Activated T-helper 2 cell treated with anti-CD3 and anti-CD28 coated beads, Interferon-gamma antibody, Interleukin-2, Interleukin-4, amounts not matched to agents 10 μg/mL and 5 μg/mL and 100 μg/mL, durations not matched to agents 14 hours and 24 hours and 36 hours (primary cell): ENCODE results near the gene PTPRD. TPM values are rescaled to one million over a fixed set of nuclear protein-coding genes. Genes with fewer than 3 reads are reported as not detected.

Source experiments
- DNase-seq: peaks from one replicate; pipeline ENCODE4 v3.0.0; 2021; ENCODE audit warnings: low spot score
- H3K27ac Mint-ChIP-seq: one replicate; pipeline ENCODE4 v1.8.0; 2021; ENCODE audit warnings: mixed read lengths
- H3K27me3 Mint-ChIP-seq: one replicate; pipeline ENCODE4 v1.8.0; 2021; ENCODE audit warnings: low read depth, mixed read lengths
- H3K36me3 Mint-ChIP-seq: one replicate; pipeline ENCODE4 v1.8.0; 2021; ENCODE audit warnings: low read depth, mixed read lengths
- H3K4me1 Mint-ChIP-seq: one replicate; pipeline ENCODE4 v1.8.0; 2021; ENCODE audit warnings: low read depth, mixed read lengths
- H3K4me3 Mint-ChIP-seq: one replicate; pipeline ENCODE4 v1.8.0; 2021; ENCODE audit warnings: low read depth, mild to moderate bottlenecking, moderate library complexity, mixed read lengths
- H3K9me3 Mint-ChIP-seq: one replicate; pipeline ENCODE4 v1.8.0; 2021; ENCODE audit warnings: mixed read lengths
- intact Hi-C: fragments of 100-400 bp; cut with micrococcal nuclease; formaldehyde crosslinking; loops from one replicate; pipeline ENCODE4 v1.15.1; 2023
- total RNA-seq: library from RNA; stranded (reverse); gene quantifications from 2 replicates; pipeline ENCODE4 v1.2.3, GENCODE V29; 2022

PTPRD gene
- total RNA-seq, 1 donor from 2014 or later = 1.5 TPM

GRCh38 chr9:10251490-10251889 is 361.3 kb downstream of the PTPRD start:
- intact Hi-C loops = no loop called here
- H3K4me1 Mint-ChIP-seq = no peaks in the 10 kb centered on the region
- no peak for DNase-seq
- peaks cover 8% of the 10 kb centered on the region for H3K9me3 Mint-ChIP-seq
- H3K4me3 Mint-ChIP-seq = no peak overlapping the region
- no peak overlapping the region for H3K27ac Mint-ChIP-seq
- no peaks in the 10 kb centered on the region for H3K36me3 Mint-ChIP-seq
- H3K27me3 Mint-ChIP-seq = no peaks in the 10 kb centered on the region

DNA sequence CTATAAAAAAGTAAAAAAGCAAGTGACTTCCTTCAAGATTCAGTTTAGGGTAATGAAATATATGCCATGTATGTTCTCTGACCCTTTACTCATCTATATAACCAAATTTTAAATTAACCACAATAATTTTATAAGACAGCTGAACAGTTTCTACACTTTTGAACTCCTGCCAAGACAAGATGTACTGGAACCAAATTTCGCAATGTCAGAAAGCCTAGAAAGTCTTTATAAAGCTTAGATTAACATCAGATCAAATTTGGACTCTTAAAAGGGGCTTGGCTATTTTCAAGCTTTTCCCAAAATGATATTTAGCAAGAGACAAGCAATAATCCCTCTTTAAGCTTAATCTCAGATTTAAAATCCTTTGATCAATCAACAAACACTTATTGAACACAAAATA is 362.6 kb downstream of the PTPRD start:
- H3K9me3 Mint-ChIP-seq = peaks cover 13% of the 10 kb centered on the region
- no peak for DNase-seq
- no peaks in the 10 kb centered on the region for H3K4me1 Mint-ChIP-seq
- intact Hi-C loops = no loop called here
- no peak overlapping the region for H3K4me3 Mint-ChIP-seq
- H3K27ac Mint-ChIP-seq = no peak overlapping the region
- H3K36me3 Mint-ChIP-seq = no peaks in the 10 kb centered on the region
- H3K27me3 Mint-ChIP-seq = no peaks in the 10 kb centered on the region

DNA sequence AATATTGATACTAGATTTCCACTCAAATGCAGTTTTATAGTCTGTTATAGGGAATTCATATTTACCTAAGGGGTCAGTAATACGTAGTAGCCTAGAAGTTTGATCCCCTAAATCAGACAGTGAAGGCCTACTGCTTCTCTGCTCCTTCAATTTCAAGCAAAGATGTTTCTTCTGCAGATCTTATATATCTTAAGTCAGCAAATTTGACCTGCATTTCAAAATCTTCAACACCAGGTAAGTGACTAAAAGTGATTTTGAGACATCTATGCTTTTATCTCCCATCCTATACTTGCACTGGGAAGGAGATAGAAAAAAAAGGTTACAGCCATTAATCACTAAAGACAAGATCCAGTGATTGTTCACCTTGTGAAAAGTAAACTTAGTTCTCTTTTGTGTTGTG is 363.9 kb downstream of the PTPRD start:
- H3K9me3 Mint-ChIP-seq = peaks cover 14% of the 10 kb centered on the region
- intact Hi-C loops = no loop called here
- no peak overlapping the region for H3K27ac Mint-ChIP-seq
- H3K36me3 Mint-ChIP-seq = no peaks in the 10 kb centered on the region
- no peak overlapping the region for H3K4me3 Mint-ChIP-seq
- DNase-seq = no peak
- no peaks in the 10 kb centered on the region for H3K27me3 Mint-ChIP-seq
- H3K4me1 Mint-ChIP-seq = no peaks in the 10 kb centered on the region

GRCh38 chr9:10242255-10242654 is 370.5 kb downstream of the PTPRD start:
- no peaks in the 10 kb centered on the region for H3K27me3 Mint-ChIP-seq
- H3K4me1 Mint-ChIP-seq = no peaks in the 10 kb centered on the region
- H3K4me3 Mint-ChIP-seq = no peak overlapping the region
- DNase-seq = no peak
- H3K27ac Mint-ChIP-seq = no peak overlapping the region
- H3K9me3 Mint-ChIP-seq = peaks cover 14% of the 10 kb centered on the region
- no peaks in the 10 kb centered on the region for H3K36me3 Mint-ChIP-seq
- intact Hi-C loops = no loop called here

DNA sequence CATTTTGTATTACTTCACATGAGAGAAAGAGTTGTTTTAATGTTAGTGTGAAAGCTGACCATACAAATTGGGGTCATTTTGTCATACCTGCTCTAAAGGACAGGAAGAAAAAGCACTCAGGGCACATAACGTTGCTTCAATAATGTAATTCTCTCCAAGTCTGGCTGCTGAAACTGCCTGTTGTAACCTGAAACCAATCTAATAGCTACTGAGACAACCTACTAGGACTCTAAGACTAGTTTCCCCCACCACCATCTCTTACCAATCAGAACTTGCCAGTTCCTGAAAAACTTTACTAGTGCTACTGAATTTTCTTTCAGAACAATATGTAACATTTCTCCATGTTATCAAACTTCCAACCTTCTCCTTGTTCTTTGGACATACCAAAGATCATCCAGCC is 374.7 kb downstream of the PTPRD start:
- Mint-ChIP-seq H3K36me3 (no peaks in the 10 kb centered on the region), H3K4me1 (no peaks in the 10 kb centered on the region), H3K27me3 (no peaks in the 10 kb centered on the region), H3K27ac (no peak overlapping the region), H3K4me3 (no peak overlapping the region), H3K9me3 (no peaks in the 10 kb centered on the region)
- intact Hi-C loops = no loop called here
- no peak for DNase-seq

- no peak overlapping the region for H3K27ac Mint-ChIP-seq
- H3K36me3 Mint-ChIP-seq = no peaks in the 10 kb centered on the region
- DNase-seq = no peak
- H3K4me1 Mint-ChIP-seq = no peaks in the 10 kb centered on the region
- no peaks in the 10 kb centered on the region for H3K9me3 Mint-ChIP-seq
- no peaks in the 10 kb centered on the region for H3K27me3 Mint-ChIP-seq
- no peak overlapping the region for H3K4me3 Mint-ChIP-seq
- intact Hi-C loops = no loop called here
Observed at GRCh38 chr9:10237584-10237983, 375.2 kb downstream of the PTPRD start.

DNA sequence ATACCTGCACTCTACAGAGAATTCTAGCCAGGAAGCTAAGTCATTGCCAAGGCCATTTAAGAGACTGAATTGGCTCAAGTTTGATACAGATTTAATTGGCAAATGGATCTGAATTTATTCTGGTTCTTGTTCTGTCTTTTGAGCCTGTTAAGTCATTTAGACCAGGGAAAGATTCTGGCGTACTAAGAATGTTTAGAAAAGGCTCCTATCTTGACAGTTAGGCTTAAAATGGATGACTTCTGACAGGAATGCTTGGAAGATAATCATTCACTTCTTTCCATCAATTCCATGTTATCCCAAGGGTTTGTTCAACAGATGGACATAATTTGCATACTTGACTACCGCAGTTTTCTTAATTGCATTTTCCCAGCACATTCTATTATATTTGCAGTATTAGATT is 376.6 kb downstream of the PTPRD start:
- H3K27me3 Mint-ChIP-seq = no peaks in the 10 kb centered on the region
- intact Hi-C loops = no loop called here
- H3K4me1 Mint-ChIP-seq = no peaks in the 10 kb centered on the region
- peaks cover under 1% of the 10 kb centered on the region for H3K9me3 Mint-ChIP-seq
- DNase-seq = no peak
- H3K4me3 Mint-ChIP-seq = no peak overlapping the region
- no peaks in the 10 kb centered on the region for H3K36me3 Mint-ChIP-seq
- H3K27ac Mint-ChIP-seq = no peak overlapping the region

GRCh38 chr9:10235376-10235775 is 377.4 kb downstream of the PTPRD start:
- Mint-ChIP-seq H3K4me1 (no peaks in the 10 kb centered on the region), H3K27me3 (no peaks in the 10 kb centered on the region), H3K4me3 (no peak overlapping the region), H3K36me3 (no peaks in the 10 kb centered on the region), H3K27ac (no peak overlapping the region), H3K9me3 (peaks cover 9% of the 10 kb centered on the region)
- no peak for DNase-seq
- intact Hi-C loops = no loop called here

GRCh38 chr9:10232352-10232930 is 380.4 kb downstream of the PTPRD start:
- H3K36me3 Mint-ChIP-seq = no peaks in the 10 kb centered on the region
- H3K27me3 Mint-ChIP-seq = no peaks in the 10 kb centered on the region
- no peak overlapping the region for H3K4me3 Mint-ChIP-seq
- H3K4me1 Mint-ChIP-seq = no peaks in the 10 kb centered on the region
- DNase-seq = no peak
- H3K9me3 Mint-ChIP-seq = peaks cover 16% of the 10 kb centered on the region
- intact Hi-C loops = no loop called here
- H3K27ac Mint-ChIP-seq = no peak overlapping the region

DNA sequence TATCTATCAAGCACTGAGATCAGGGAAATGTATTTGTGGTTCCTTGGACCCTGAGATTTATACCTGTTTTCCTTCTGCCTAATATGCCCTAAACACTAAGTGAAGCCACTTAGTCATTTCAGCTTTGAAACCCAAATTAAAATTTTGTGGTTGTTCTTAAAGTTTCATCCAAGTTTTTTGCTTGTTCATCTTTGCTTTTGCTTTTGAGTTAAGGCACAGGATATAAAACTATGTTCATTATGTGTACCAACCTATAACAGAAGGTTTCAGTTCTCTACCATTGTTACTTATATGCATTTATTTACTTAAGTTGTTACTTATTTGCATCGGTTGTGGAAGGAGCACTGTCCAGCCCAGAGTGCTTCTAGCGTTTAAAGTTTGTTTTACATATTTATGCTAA is 382.3 kb downstream of the PTPRD start:
- peaks cover 16% of the 10 kb centered on the region for H3K9me3 Mint-ChIP-seq
- no peaks in the 10 kb centered on the region for H3K27me3 Mint-ChIP-seq
- H3K4me1 Mint-ChIP-seq = no peaks in the 10 kb centered on the region
- H3K36me3 Mint-ChIP-seq = no peaks in the 10 kb centered on the region
- no peak for DNase-seq
- H3K27ac Mint-ChIP-seq = no peak overlapping the region
- no peak overlapping the region for H3K4me3 Mint-ChIP-seq
- intact Hi-C loops = no loop called here

- no peak for DNase-seq
Observed at GRCh38 chr9:10228082-10228481, 384.7 kb downstream of the PTPRD start.

GRCh38 chr9:10226996-10227395 is 385.8 kb downstream of the PTPRD start:
- Mint-ChIP-seq H3K27ac (no peak overlapping the region), H3K9me3 (peaks cover 19% of the 10 kb centered on the region), H3K36me3 (no peaks in the 10 kb centered on the region), H3K27me3 (no peaks in the 10 kb centered on the region), H3K4me1 (no peaks in the 10 kb centered on the region), H3K4me3 (no peak overlapping the region)
- no peak for DNase-seq
- intact Hi-C loops = no loop called here

More at GRCh38 chr9:10228082-10228481, 384.7 kb downstream of the PTPRD start:
- no peak overlapping the region for H3K27ac Mint-ChIP-seq
- no peaks in the 10 kb centered on the region for H3K27me3 Mint-ChIP-seq
- H3K4me1 Mint-ChIP-seq = no peaks in the 10 kb centered on the region
- H3K9me3 Mint-ChIP-seq = peaks cover 19% of the 10 kb centered on the region
- intact Hi-C loops = no loop called here
- no peak overlapping the region for H3K4me3 Mint-ChIP-seq
- no peaks in the 10 kb centered on the region for H3K36me3 Mint-ChIP-seq

DNA sequence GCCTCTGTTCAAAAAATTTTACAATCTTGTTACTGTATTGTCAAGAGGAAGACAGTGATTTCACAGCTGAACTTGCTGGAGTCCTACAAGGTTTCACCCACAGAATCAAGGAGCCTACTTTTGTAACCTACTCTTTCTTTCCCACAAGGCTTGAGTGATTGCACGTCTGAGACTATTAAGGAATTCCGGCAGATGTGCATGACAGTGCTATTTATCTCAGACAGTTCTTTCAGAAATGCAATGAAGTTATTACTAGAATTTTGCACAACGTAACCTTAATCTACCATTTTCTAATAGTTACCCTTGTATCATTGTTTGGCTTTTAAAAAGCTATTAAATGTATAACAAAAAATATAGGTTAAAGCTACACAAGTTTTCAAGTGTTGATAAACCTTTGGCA is 400.1 kb downstream of the PTPRD start:
- Mint-ChIP-seq H3K9me3 (no peaks in the 10 kb centered on the region), H3K27ac (no peak overlapping the region), H3K36me3 (no peaks in the 10 kb centered on the region), H3K27me3 (no peaks in the 10 kb centered on the region), H3K4me1 (no peaks in the 10 kb centered on the region), H3K4me3 (no peak overlapping the region)
- no peak for DNase-seq
- intact Hi-C loops = no loop called here

DNA sequence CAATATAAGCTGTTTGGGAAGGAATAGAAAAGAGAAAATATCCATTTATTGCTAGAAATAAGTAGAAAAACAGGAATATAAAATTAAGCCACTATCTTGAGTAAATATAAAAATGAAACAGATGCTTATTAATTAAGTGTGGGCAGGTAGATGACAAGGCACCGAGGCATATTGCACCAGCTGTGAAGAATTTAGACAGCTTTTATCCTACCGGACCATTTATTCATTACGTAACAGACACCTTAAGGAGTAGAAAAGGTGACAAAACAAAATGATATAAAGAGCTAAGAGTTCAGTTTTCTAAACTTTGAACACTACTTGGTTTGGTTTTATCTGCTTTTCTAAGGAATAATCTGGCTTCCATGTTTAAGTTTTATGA is 404.1 kb downstream of the PTPRD start:
- Mint-ChIP-seq H3K27me3 (no peaks in the 10 kb centered on the region), H3K36me3 (no peaks in the 10 kb centered on the region), H3K4me3 (no peak overlapping the region), H3K9me3 (no peaks in the 10 kb centered on the region), H3K27ac (no peak overlapping the region), H3K4me1 (no peaks in the 10 kb centered on the region)
- no peak for DNase-seq
- intact Hi-C loops = no loop called here
